CD4-positive, alpha-beta T cell treated with Interleukin-15 for 1 hour (primary cell): ENCODE results near the gene UBASH3B.
A peak's percentile ranks its signal among the peaks of the same experiment; 100 is the strongest.
"Not testable (repeated sequence)": the region's sequence is repeated elsewhere in the genome, so short reads cannot be mapped to it uniquely, and the experiment has no call there.

Experiments
- DNase-seq: peaks from one replicate; pipeline ENCODE4 v3.0.0-alpha.2; 2020

Gene UBASH3B

GRCh38 chr11:122822241-122822640, 166.7 kb downstream of the UBASH3B start:
- no peak for DNase-seq

- no peak for DNase-seq
These were observed 168.0 kb downstream of the UBASH3B start for GRCh38 chr11:122823564-122823963.

- DNase-seq = not testable (repeated sequence)
These were observed 173.8 kb downstream of the UBASH3B start for GRCh38 chr11:122829371-122829770.

- DNase-seq = not testable (repeated sequence)
These were observed 176.8 kb downstream of the UBASH3B start for GRCh38 chr11:122832297-122832696.

GRCh38 chr11:122832721-122833470, 177.4 kb downstream of the UBASH3B start:
- no peak for DNase-seq

- DNase-seq = no peak
These were observed 178.4 kb downstream of the UBASH3B start for GRCh38 chr11:122833846-122834464.

GRCh38 chr11:122836916-122837315, 181.4 kb downstream of the UBASH3B start:
- DNase-seq = no peak

GRCh38 chr11:122837528-122838346, 182.2 kb downstream of the UBASH3B start:
- DNase-seq = no peak

GRCh38 chr11:122843281-122844141, 188.0 kb downstream of the UBASH3B start:
- DNase-seq = peak; percentile 59

GRCh38 chr11:122847466-122847865, 191.9 kb downstream of the UBASH3B start:
- DNase-seq = peak; percentile 20

- DNase-seq = no peak
These were observed 192.7 kb downstream of the UBASH3B start for GRCh38 chr11:122848186-122848585.

- DNase-seq = peak; percentile 65
These were observed 194.6 kb downstream of the UBASH3B start for GRCh38 chr11:122850076-122850631.

GRCh38 chr11:122851366-122851966, 195.9 kb downstream of the UBASH3B start:
- peak; percentile 41 for DNase-seq

- peak; percentile 26 for DNase-seq
These were observed 196.7 kb downstream of the UBASH3B start for GRCh38 chr11:122852074-122852795.

GRCh38 chr11:122852796-122853160, 197.3 kb downstream of the UBASH3B start:
- DNase-seq = no peak

GRCh38 chr11:122853261-122853660, 197.7 kb downstream of the UBASH3B start:
- no peak for DNase-seq

GRCh38 chr11:122853971-122854446, 198.5 kb downstream of the UBASH3B start:
- no peak for DNase-seq

GRCh38 chr11:122861631-122862030, 206.1 kb downstream of the UBASH3B start:
- no peak for DNase-seq

GRCh38 chr11:122862091-122862490, 206.6 kb downstream of the UBASH3B start:
- no peak for DNase-seq

GRCh38 chr11:122863154-122863553, 207.6 kb downstream of the UBASH3B start:
- DNase-seq = not testable (repeated sequence)
